WTC11 (cell line): ENCODE data around the gene NTN1. TPM values are rescaled to one million over a fixed set of nuclear protein-coding genes. Genes with fewer than 3 reads are reported as not detected.

Experiments
- ATAC-seq: fragments of 200-7000 bp; cut with Tn5 transposase; 2 replicates; pipeline ENCODE4 v1.10.0; 2021; ENCODE audit warnings: mild to moderate bottlenecking, moderate library complexity
- CTCF ChIA-PET: fragments of 300-600 bp; sonication (Branson Sonifier 250); formaldehyde crosslinking; loops from one replicate; lab custom pipeline; 2021; ENCODE audit warnings: antibody characterized with exemption; lab: Charles Lee
- POLR2A ChIA-PET: fragments of 350-600 bp; sonication (Branson Sonifier 250); formaldehyde crosslinking; loops from one replicate; lab custom pipeline; 2021; ENCODE audit warnings: antibody characterized with exemption; lab: Charles Lee
- DNase-seq: peaks from one replicate; pipeline ENCODE4 v3.0.0; 2021; ENCODE audit warnings: low spot score
- H3K27ac Mint-ChIP-seq: 2 replicates; pipeline ENCODE4 v1.8.0; 2021; ENCODE audit warnings: mixed read lengths
- H3K27me3 Mint-ChIP-seq: 2 replicates; pipeline ENCODE4 v1.8.0; 2021; ENCODE audit warnings: low read depth, mild to moderate bottlenecking, moderate library complexity, mixed read lengths
- H3K36me3 Mint-ChIP-seq: 2 replicates; pipeline ENCODE4 v1.8.0; 2021; ENCODE audit warnings: mixed read lengths
- H3K4me1 Mint-ChIP-seq: 2 replicates; pipeline ENCODE4 v1.8.0; 2022; ENCODE audit warnings: mixed read lengths
- H3K4me3 Mint-ChIP-seq: 2 replicates; pipeline ENCODE4 v1.8.0; 2021; ENCODE audit warnings: mild to moderate bottlenecking, moderate library complexity, mixed read lengths
- H3K9me3 Mint-ChIP-seq: 2 replicates; pipeline ENCODE4 v1.8.0; 2021; ENCODE audit warnings: mixed read lengths
- AR ChIP-seq: fragments of 250-450 bp; sonication (Bioruptor Pico); IDR thresholded peaks from 2 replicates; pipeline ENCODE4 v1.9.0; 2021; ENCODE audit warnings: mild to moderate bottlenecking
- CBFB ChIP-seq: sonication (generic); formaldehyde crosslinking; IDR thresholded peaks from 2 replicates; pipeline ENCODE4 v1.8.1; 2022; ENCODE audit warnings: mild to moderate bottlenecking, low read depth, missing genetic modification reagents
- CDX4 ChIP-seq: fragments of 250-450 bp; sonication (Bioruptor Pico); IDR thresholded peaks from 2 replicates; pipeline ENCODE4 v1.9.0; 2021; ENCODE audit warnings: moderate library complexity, mild to moderate bottlenecking, inconsistent platforms, borderline replicate concordance
- EMX1 ChIP-seq: fragments of 250-450 bp; sonication (Bioruptor Pico); IDR thresholded peaks from 2 replicates; pipeline ENCODE4 v1.8.0; 2021; ENCODE audit warnings: mild to moderate bottlenecking
- ESRRA ChIP-seq: sonication (generic); formaldehyde crosslinking; IDR thresholded peaks from 2 replicates; pipeline ENCODE4 v1.8.1; 2022; ENCODE audit warnings: mild to moderate bottlenecking, missing genetic modification reagents, borderline replicate concordance
- MXD4 ChIP-seq: fragments of 250-450 bp; sonication (Bioruptor Pico); IDR thresholded peaks from 2 replicates; pipeline ENCODE4 v1.8.0; 2021; ENCODE audit warnings: mild to moderate bottlenecking, moderate library complexity, borderline replicate concordance
- NFYB ChIP-seq: sonication (generic); formaldehyde crosslinking; conservative IDR thresholded peaks from 2 replicates; pipeline ENCODE4 v1.8.0; 2022; ENCODE audit warnings: low read depth, missing genetic modification reagents
- SOX15 ChIP-seq: fragments of 250-450 bp; sonication (Bioruptor Pico); IDR thresholded peaks from 2 replicates; pipeline ENCODE4 v1.9.0; 2021; ENCODE audit warnings: mild to moderate bottlenecking
- STAT6 ChIP-seq: sonication (generic); formaldehyde crosslinking; conservative IDR thresholded peaks from 2 replicates; pipeline ENCODE4 v1.8.1; 2023; ENCODE audit warnings: mild to moderate bottlenecking, low read depth, missing genetic modification reagents, moderate library complexity
- ZNF138 ChIP-seq: sonication (generic); formaldehyde crosslinking; conservative IDR thresholded peaks from 2 replicates; pipeline ENCODE4 v1.8.1; 2022; ENCODE audit warnings: mild to moderate bottlenecking, moderate library complexity, missing genetic modification reagents
- ZNF512 ChIP-seq: sonication (generic); formaldehyde crosslinking; IDR thresholded peaks from 2 replicates; pipeline ENCODE4 v1.8.1; 2022; ENCODE audit warnings: missing genetic modification reagents, borderline replicate concordance
- ZNF532 ChIP-seq: fragments of 250-450 bp; sonication (Bioruptor Pico); IDR thresholded peaks from 2 replicates; pipeline ENCODE4 v1.9.0; 2021; ENCODE audit warnings: mild to moderate bottlenecking, borderline replicate concordance
- total RNA-seq: library from RNA; stranded (reverse); gene quantifications from 3 replicates; pipeline ENCODE4 v1.2.3, GENCODE V29; 2021

The NTN1 gene
- total RNA-seq, 1 experiment from 2014 or later, result 5.5 TPM

GRCh38 chr17:9174779-9175574 is 153.7 kb downstream of the NTN1 start (continued):
- TF ChIP-seq STAT6, result no peak
- no peak for TF ChIP-seq AR (CRISPR knock-in tag)
- TF ChIP-seq ZNF138, result no peak
- no peak for TF ChIP-seq ESRRA
- no peak for TF ChIP-seq EMX1
- no peak for TF ChIP-seq ZNF512 (CRISPR knock-in tag)
- TF ChIP-seq NFYB, result no peak
- no peak for TF ChIP-seq ZNF532 (CRISPR knock-in tag)
- TF ChIP-seq CBFB (CRISPR knock-in tag), result no peak

- CTCF ChIA-PET, result interaction anchor here (1.4 kb wide), 1 partner anchor 287 kb away, joined by 3 read pairs; no protein-coding TSS in a partner anchor
- POLR2A ChIA-PET, result interaction anchor here (0.5 kb wide), 1 partner anchor 285 kb away, joined by 3 read pairs; no protein-coding TSS in a partner anchor
- ATAC-seq (no peak), DNase-seq (no peak)
- peaks cover 2% of the 10 kb centered on the region; the same call in 1 of the 2 replicates for H3K27me3 Mint-ChIP-seq
- no peak overlapping the region for H3K27ac Mint-ChIP-seq
- H3K36me3 Mint-ChIP-seq, result 0 out of 2 replicates have a peak, but pooled peaks cover 5% of the 10 kb centered on the region
- no peak overlapping the region for H3K4me3 Mint-ChIP-seq
- peaks cover 5% of the 10 kb centered on the region; the same call in 1 of the 2 replicates for H3K9me3 Mint-ChIP-seq
- H3K4me1 Mint-ChIP-seq, result peaks cover 20% of the 10 kb centered on the region
- no peak for TF ChIP-seq STAT6
- no peak for TF ChIP-seq CDX4 (CRISPR knock-in tag)
- no peak for TF ChIP-seq MXD4 (CRISPR knock-in tag)
- TF ChIP-seq SOX15, result no peak
- TF ChIP-seq AR (CRISPR knock-in tag), result no peak
Measured at GRCh38 chr17:9175700-9176467, 154.6 kb downstream of the NTN1 start.
